Regular cardiac myocyte (primary cell): ENCODE data around the gene KAT6B. TPM values are rescaled to one million over a fixed set of nuclear protein-coding genes. Genes with fewer than 3 reads are reported as not detected.

Source experiments
- total RNA-seq: library from RNA; depleted of rRNA; stranded (reverse); fragments of >200 nt; gene quantifications from 2 replicates; pipeline ENCODE4 v1.2.3, GENCODE V29; 2014

Gene KAT6B
- 18.4 and 28.2 TPM in 2 replicates for total RNA-seq

DNA sequence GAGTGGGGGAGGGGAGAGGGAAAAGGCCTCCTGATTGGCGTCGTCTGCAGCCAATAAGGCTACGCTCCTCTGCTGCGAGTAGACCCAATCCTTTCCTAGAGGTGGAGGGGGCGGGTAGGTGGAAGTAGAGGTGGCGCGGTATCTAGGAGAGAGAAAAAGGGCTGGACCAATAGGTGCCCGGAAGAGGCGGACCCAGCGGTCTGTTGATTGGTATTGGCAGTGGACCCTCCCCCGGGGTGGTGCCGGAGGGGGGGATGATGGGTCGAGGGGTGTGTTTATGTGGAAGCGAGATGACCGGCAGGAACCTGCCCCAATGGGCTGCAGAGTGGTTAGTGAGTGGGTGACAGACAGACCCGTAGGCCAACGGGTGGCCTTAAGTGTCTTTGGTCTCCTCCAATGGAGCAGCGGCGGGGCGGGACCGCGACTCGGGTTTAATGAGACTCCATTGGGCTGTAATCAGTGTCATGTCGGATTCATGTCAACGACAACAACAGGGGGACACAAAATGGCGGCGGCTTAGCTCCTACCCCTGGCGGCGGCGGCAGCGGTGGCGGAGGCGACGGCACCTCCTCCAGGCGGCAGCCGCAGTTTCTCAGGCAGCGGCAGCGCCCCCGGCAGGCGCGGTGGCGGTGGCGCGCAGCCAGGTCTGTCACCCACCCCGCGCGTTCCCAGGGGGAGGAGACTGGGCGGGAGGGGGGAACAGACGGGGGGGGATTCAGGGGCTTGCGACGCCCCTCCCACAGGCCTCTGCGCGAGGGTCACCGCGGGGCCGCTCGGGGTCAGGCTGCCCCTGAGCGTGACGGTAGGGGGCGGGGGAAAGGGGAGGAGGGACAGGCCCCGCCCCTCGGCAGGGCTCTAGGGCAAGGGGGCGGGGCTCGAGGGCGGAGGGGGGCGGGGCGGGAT, at the start of gene KAT6B:
Gene KAT6B, plus strand, starts transcription at position 459 of the 903 bp plus-strand sequence. CDS start 16,258 bp downstream, outside the sequence.

